ENCODE results near the gene PRRT4. TPM values are rescaled to one million over a fixed set of nuclear protein-coding genes. Genes with fewer than 3 reads are reported as not detected.
A peak's percentile ranks its signal among the peaks of the same experiment; 100 is the strongest.

PRRT4 gene
- total and polyA plus RNA-seq, 9 of the 15 experiments (the other 6 are each of a cell fraction or from before 2014, with no cell fraction given), result not detected

- no peak for TF ChIP-seq ZNF184 (CRISPR knock-in tag; IDR thresholded peaks at IDR 0.05)
- no peak for TF ChIP-seq BRD9 (IDR thresholded peaks at IDR 0.05; ENCODE audit: low read depth, partially characterized antibody)
- no peak for TF ChIP-seq SNAPC5 (CRISPR knock-in tag; IDR thresholded peaks at IDR 0.05)
- no peak for TF ChIP-seq NFATC3 (IDR thresholded peaks at IDR 0.05)
- TF ChIP-seq MAFG (tag; conservative IDR thresholded peaks at IDR 0.05), result peak; percentile 84
- TF ChIP-seq LCOR (CRISPR knock-in tag; IDR thresholded peaks at IDR 0.05), result no peak
- TF ChIP-seq FUS (optimal IDR thresholded peaks at IDR 0.05; ENCODE audit: low read depth, low read length), result no peak
- TF ChIP-seq, protein P1, sequence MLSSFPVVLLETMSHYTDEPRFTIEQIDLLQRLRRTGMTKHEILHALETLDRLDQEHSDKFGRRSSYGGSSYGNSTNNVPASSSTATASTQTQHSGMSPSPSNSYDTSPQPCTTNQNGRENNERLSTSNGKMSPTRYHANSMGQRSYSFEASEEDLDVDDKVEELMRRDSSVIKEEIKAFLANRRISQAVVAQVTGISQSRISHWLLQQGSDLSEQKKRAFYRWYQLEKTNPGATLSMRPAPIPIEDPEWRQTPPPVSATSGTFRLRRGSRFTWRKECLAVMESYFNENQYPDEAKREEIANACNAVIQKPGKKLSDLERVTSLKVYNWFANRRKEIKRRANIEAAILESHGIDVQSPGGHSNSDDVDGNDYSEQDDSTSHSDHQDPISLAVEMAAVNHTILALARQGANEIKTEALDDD (IDR thresholded peaks at IDR 0.05), result peak; percentile 80
- TF ChIP-seq MYC (IDR thresholded peaks at IDR 0.05; ENCODE audit: low read depth, low read length), result no peak
- no peak for TF ChIP-seq MYC (CRISPR knock-in tag; IDR thresholded peaks at IDR 0.05; ENCODE audit: borderline replicate concordance, low read depth)
- no peak for TF ChIP-seq ZBTB17 (CRISPR knock-in tag; IDR thresholded peaks at IDR 0.05)
- TF ChIP-seq SUPT5H (IDR thresholded peaks at IDR 0.05), result peak; percentile 45; the same call in 1 of the 2 replicates
- TF ChIP-seq, protein P2, sequence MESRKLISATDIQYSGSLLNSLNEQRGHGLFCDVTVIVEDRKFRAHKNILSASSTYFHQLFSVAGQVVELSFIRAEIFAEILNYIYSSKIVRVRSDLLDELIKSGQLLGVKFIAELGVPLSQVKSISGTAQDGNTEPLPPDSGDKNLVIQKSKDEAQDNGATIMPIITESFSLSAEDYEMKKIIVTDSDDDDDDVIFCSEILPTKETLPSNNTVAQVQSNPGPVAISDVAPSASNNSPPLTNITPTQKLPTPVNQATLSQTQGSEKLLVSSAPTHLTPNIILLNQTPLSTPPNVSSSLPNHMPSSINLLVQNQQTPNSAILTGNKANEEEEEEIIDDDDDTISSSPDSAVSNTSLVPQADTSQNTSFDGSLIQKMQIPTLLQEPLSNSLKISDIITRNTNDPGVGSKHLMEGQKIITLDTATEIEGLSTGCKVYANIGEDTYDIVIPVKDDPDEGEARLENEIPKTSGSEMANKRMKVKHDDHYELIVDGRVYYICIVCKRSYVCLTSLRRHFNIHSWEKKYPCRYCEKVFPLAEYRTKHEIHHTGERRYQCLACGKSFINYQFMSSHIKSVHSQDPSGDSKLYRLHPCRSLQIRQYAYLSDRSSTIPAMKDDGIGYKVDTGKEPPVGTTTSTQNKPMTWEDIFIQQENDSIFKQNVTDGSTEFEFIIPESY (CRISPR knock-in tag; IDR thresholded peaks at IDR 0.05), result no peak
- TF ChIP-seq TAF9B (IDR thresholded peaks at IDR 0.05; ENCODE audit: partially characterized antibody), result no peak
- no peak for TF ChIP-seq ZNF217 (CRISPR knock-in tag; IDR thresholded peaks at IDR 0.05)
- TF ChIP-seq MTA3 (IDR thresholded peaks at IDR 0.05; ENCODE audit: borderline replicate concordance), result no peak
- TF ChIP-seq ZNF311 (CRISPR knock-in tag; IDR thresholded peaks at IDR 0.05), result no peak
- TF ChIP-seq RHOXF2B (CRISPR knock-in tag; conservative IDR thresholded peaks at IDR 0.05), result no peak
- no peak for TF ChIP-seq TEAD4 (IDR thresholded peaks at IDR 0.05; ENCODE audit: low read length)
- no peak for TF ChIP-seq TEAD4 (CRISPR knock-in tag; IDR thresholded peaks at IDR 0.05; ENCODE audit: borderline replicate concordance)
- peak; percentile 13; the same call in 1 of the 2 replicates for TF ChIP-seq ARID1B (IDR thresholded peaks at IDR 0.05)
- TF ChIP-seq ZBTB1 (CRISPR knock-in tag; IDR thresholded peaks at IDR 0.05; ENCODE audit: borderline replicate concordance, low read depth), result no peak
- no peak for TF ChIP-seq KLF10 (CRISPR knock-in tag; IDR thresholded peaks at IDR 0.05)
- no peak for TF ChIP-seq FOXK2 (conservative IDR thresholded peaks at IDR 0.05 in 1 of 2, IDR thresholded peaks at IDR 0.05 in 1 of 2; ENCODE audit: low read depth in 2 of 2)
- no peak for TF ChIP-seq CHD4 (IDR thresholded peaks at IDR 0.05; ENCODE audit: insufficient read depth, insufficient replicate concordance, low read depth, low read length, poor library complexity, severe bottlenecking)
- TF ChIP-seq GATAD2A (IDR thresholded peaks at IDR 0.05), result no peak
- TF ChIP-seq ZNF778 (CRISPR knock-in tag; IDR thresholded peaks at IDR 0.05), result no peak
- TF ChIP-seq FOSL1 (tag; conservative IDR thresholded peaks at IDR 0.05), result no peak
- no peak for TF ChIP-seq TRIM24 (IDR thresholded peaks at IDR 0.05)
- TF ChIP-seq MAFF (IDR thresholded peaks at IDR 0.05; ENCODE audit: low read length), result peak; percentile 46; the same call in 1 of the 2 replicates
Observed at GRCh38 chr7:128390871-128391565, 29.5 kb upstream of the PRRT4 start (continued).

Measured in K562 (cell line).